GM12878 (cell line): ENCODE results near the gene GCC2. TPM values are rescaled to one million over a fixed set of nuclear protein-coding genes. Genes with fewer than 3 reads are reported as not detected.
"Not testable (repeated sequence)": the region's sequence is repeated elsewhere in the genome, so short reads cannot be mapped to it uniquely, and the experiment has no call there.

Experiments
- ATAC-seq: fragments of 200-7000 bp; cut with Tn5 transposase; 3 replicates; pipeline ENCODE4 v1.9.1; 2020; ENCODE audit warnings: mild to moderate bottlenecking, moderate library complexity
- BruUV-seq: library from RNA; stranded (reverse); fragments of 400-500 nt; replicated peaks from 2 replicates; lab custom pipeline; 2021; lab: Mats Ljungman, UMichigan
- CTCF ChIA-PET: fragments of 300-600 bp; sonication (Branson Sonifier 250); formaldehyde crosslinking; extraction: SDS; loops from one replicate; lab custom pipeline; 2021; ENCODE audit warnings: inconsistent platforms; lab: Yijun Ruan, JAX
- POLR2A ChIA-PET: fragments of 350-600 bp; formaldehyde crosslinking; extraction: SDS; loops from one replicate; lab custom pipeline; 2021; ENCODE audit warnings: inconsistent platforms; lab: Charles Lee
- RAD21 ChIA-PET: fragments of 300-600 bp; sonication (Branson Sonifier 250); formaldehyde crosslinking; loops from one replicate; lab custom pipeline; 2023; ENCODE audit warnings: antibody characterized with exemption; ENCODE audit not compliant: unreplicated experiment; lab: Charles Lee
- SMC1A ChIA-PET: fragments of 300-600 bp; sonication (Branson Sonifier 250); formaldehyde crosslinking; loops from one replicate; lab custom pipeline; 2023; ENCODE audit not compliant: unreplicated experiment, uncharacterized antibody; lab: Charles Lee
- DNase-seq: peaks from one replicate; pipeline ENCODE4 v3.0.0-alpha.2; 2011; ENCODE audit warnings: low read depth, low spot score
- FAIRE-seq: peaks from 3 replicates; lab custom pipeline; 2011; peaks lifted over from hg19 to GRCh38; lab: Jason Lieb, UNC
- H2AFZ ChIP-seq: 2 replicates; pipeline ENCODE4 v1.6.0; 2011; ENCODE audit warnings: low read depth, low read length, control low read depth; ENCODE audit not compliant: control insufficient read depth
- H3K27ac ChIP-seq: 2 replicates; pipeline ENCODE4 v1.5.1; 2011; ENCODE audit warnings: control low read depth; ENCODE audit not compliant: control insufficient read depth, insufficient read depth
- H3K27me3 ChIP-seq, 2 experiments: replicated peaks in 1 of 2; 2 replicates each; pipeline versions ENCODE4 v1.6.0 to v1.6.1; 2011; ENCODE audit warnings: low read length in 1 of 2; ENCODE audit not compliant: control insufficient read depth in 2 of 2, insufficient read depth in 2 of 2
- H3K36me3 ChIP-seq, 2 experiments: 2 replicates each; pipeline ENCODE4 v1.5.1; 2011; ENCODE audit warnings: low read length in 1 of 2; ENCODE audit not compliant: control insufficient read depth in 2 of 2, insufficient read depth in 2 of 2
- H3K4me1 ChIP-seq: 2 replicates; pipeline ENCODE4 v1.6.1; 2011; ENCODE audit warnings: mild to moderate bottlenecking, low read length, moderate library complexity, mixed read lengths; ENCODE audit not compliant: control insufficient read depth, insufficient read depth
- H3K4me2 ChIP-seq: 2 replicates; pipeline ENCODE4 v1.6.0; 2011; ENCODE audit warnings: control low read depth; ENCODE audit not compliant: control insufficient read depth, insufficient read depth
- H3K4me3 ChIP-seq: fragments of 200-600 bp; sonication (generic); 2 replicates; pipeline ENCODE4 v1.5.1; 2016
- H3K79me2 ChIP-seq: 2 replicates; pipeline ENCODE4 v1.6.0; 2011; ENCODE audit warnings: low read length; ENCODE audit not compliant: control insufficient read depth, insufficient read depth
- H3K9ac ChIP-seq: 2 replicates; pipeline ENCODE4 v1.8.0; 2011; ENCODE audit warnings: low read length, control low read depth, mixed read lengths; ENCODE audit not compliant: control insufficient read depth, insufficient read depth
- H3K9me3 ChIP-seq: replicated peaks from 3 replicates; pipeline ENCODE4 v1.5.1; 2011; ENCODE audit warnings: mild to moderate bottlenecking, low read length; ENCODE audit not compliant: control insufficient read depth, insufficient read depth
- H4K20me1 ChIP-seq: 2 replicates; pipeline ENCODE4 v1.6.0; 2011; ENCODE audit not compliant: control insufficient read depth, insufficient read depth
- BHLHE40 ChIP-seq, 2 experiments: fragments of 450-650 bp in 1 of 2; IDR thresholded peaks; 2 replicates each; pipeline ENCODE4 v1.6.1; 2011 to 2017; ENCODE audit warnings: low read depth in 2 of 2, borderline replicate concordance in 1 of 2, improper control_type of control experiment in 1 of 2, low read length in 1 of 2, mild to moderate bottlenecking in 1 of 2
- CHD1 ChIP-seq: IDR thresholded peaks from 2 replicates; pipeline ENCODE4 v1.6.1; 2012; ENCODE audit warnings: low read depth, low read length, improper control_type of control experiment
- DPF2 ChIP-seq: fragments of 450-650 bp; IDR thresholded peaks from 2 replicates; pipeline ENCODE4 v1.6.1; 2017; ENCODE audit warnings: mild to moderate bottlenecking
- HDGF ChIP-seq: fragments of 450-650 bp; IDR thresholded peaks from 2 replicates; pipeline ENCODE4 v1.6.1; 2016; ENCODE audit warnings: antibody characterized with exemption
- RFX5 ChIP-seq: IDR thresholded peaks from 2 replicates; pipeline ENCODE4 v1.6.1; 2011; ENCODE audit warnings: low read depth, low read length, improper control_type of control experiment
- SMC3 ChIP-seq: IDR thresholded peaks from 2 replicates; pipeline ENCODE4 v1.6.1; 2011; ENCODE audit warnings: low read length, improper control_type of control experiment, borderline replicate concordance
- SPI1 ChIP-seq: IDR thresholded peaks from 2 replicates; pipeline ENCODE4 v1.6.1; 2011; ENCODE audit warnings: low read depth, mild to moderate bottlenecking, low read length, moderate library complexity, borderline replicate concordance; ENCODE audit not compliant: insufficient read depth
- ZNF207 ChIP-seq: fragments of 450-650 bp; IDR thresholded peaks from 2 replicates; pipeline ENCODE4 v1.6.1; 2014; ENCODE audit warnings: antibody characterized with exemption, mild to moderate bottlenecking, borderline replicate concordance
- ZNF24 ChIP-seq: fragments of 450-650 bp; IDR thresholded peaks from 2 replicates; pipeline ENCODE4 v1.6.1; 2017; ENCODE audit warnings: antibody characterized with exemption, mild to moderate bottlenecking
- WGBS: methylation state at CpG from one replicate; pipeline ENCODE4 v1.1.6; 2016; ENCODE audit warnings: low lambda C conversion rate; ENCODE audit not compliant: insufficient replicate concordance, insufficient coverage; ENCODE audit errors: missing lambda C conversion rate; 5-methylcytosine and 5-hydroxymethylcytosine counted together
- in situ Hi-C: fragments of 300-500 bp; cut with MboI; formaldehyde crosslinking; loops from 9 replicates; pipeline ENCODE4 v1.14.3; 2018; ENCODE audit warnings: mixed read lengths
- intact Hi-C: fragments of 100-400 bp; cut with micrococcal nuclease; formaldehyde crosslinking; loops from one replicate; pipeline ENCODE4 v1.14.2; 2022; ENCODE audit not compliant: unreplicated experiment
- polyA plus RNA-seq, 11 experiments: library from polyadenylated mRNA; depleted of rRNA in 4 of 11; unstranded in 6 of 11; stranded (reverse) in 5 of 11; fragments of >200 nt; fragmentation: Nextera tagmentation in 4 of 11; fragmentation: Illumina TruSeq in 1 of 11; extraction: Ambion mirVana in 4 of 11; extraction: Trizol in 1 of 11; gene quantifications; 1 replicate in 1 of 11; 2 replicates in 10 of 11; pipeline versions ENCODE4 v1.2.1 to v1.2.3, GENCODE V29; 2011 to 2016; ENCODE audit warnings: inconsistent platforms in 2 of 11, missing spikeins in 2 of 11, low read depth in 1 of 11
- total RNA-seq, 4 experiments: library from RNA; depleted of rRNA in 3 of 4; stranded (reverse); fragments of >200 nt in 3 of 4; fragmentation: Illumina TruSeq in 1 of 4; extraction: Trizol in 1 of 4; gene quantifications; 2 replicates each; pipeline versions ENCODE4 v1.2.1 to v1.2.3, GENCODE V29; 2013 to 2021

GCC2 gene
- total and polyA plus RNA-seq, 10 of the 15 experiments (the other 5 are each of a cell fraction or from before 2014, with no cell fraction given) = 11.8 to 35.5 (median 25.4) TPM

- Histone ChIP-seq H3K9ac (no peak overlapping the region), H3K4me1 (peaks cover 7% of the 10 kb centered on the region), H2AFZ (no peak overlapping the region), H3K79me2 (peaks cover 18% of the 10 kb centered on the region), H3K27me3 (no peaks in the 10 kb centered on the region), H3K27ac (no peak overlapping the region), H3K4me3 (no peak overlapping the region), H3K4me2 (peak overlapping the region; percentile 60), H3K9me3 (no peaks in the 10 kb centered on the region), H3K36me3 (peaks cover 0 to 6% of the 10 kb centered on the region in 2 experiments; a peak in 2 of 4 replicates), H4K20me1 (no peaks in the 10 kb centered on the region)
- POLR2A ChIA-PET = interaction anchor here (0.6 to 3.0 kb wide), 7 partner anchors 9 to 191 kb away, joined by 3 to 8 read pairs (median 3); no protein-coding TSS in a partner anchor
- ATAC-seq (no peak), DNase-seq (no peak), FAIRE-seq (peak; percentile 56)
- RAD21 ChIA-PET = interaction anchor here (1.7 to 2.0 kb wide), 3 partner anchors 9 to 133 kb away, joined by 4 to 6 read pairs (median 5); no protein-coding TSS in a partner anchor
- TF ChIP-seq CHD1 (no peak), BHLHE40 (IDR thresholded peaks at IDR 0.05; ENCODE audit: borderline replicate concordance in 1 of 2, low read depth in 2 of 2, low read length in 1 of 2) (no peak), HDGF (no peak), SMC3 (no peak), DPF2 (no peak), ZNF24 (no peak), RFX5 (peak; percentile 79)
- in situ Hi-C loops (no loop called here), intact Hi-C loops (no loop called here)
- SMC1A ChIA-PET = interaction anchor here (0.6 to 4.3 kb wide), 12 partner anchors 11 to 161 kb away, joined by 3 to 23 read pairs (median 4); partner anchors contain the start of gene LIMS1
- WGBS = 68% methylated on average over 3 of the region's 3 CpGs
- CTCF ChIA-PET = interaction anchor here (0.6 to 2.2 kb wide), 8 partner anchors 9 to 186 kb away, joined by 3 to 7 read pairs (median 4); partner anchors contain the start of gene LIMS1
- no TSS peak for BruUV-seq
Measured at GRCh38 chr2:108450863-108451262, 1.9 kb downstream of the GCC2 start.

- BruUV-seq = no TSS peak
Measured at GRCh38 chr2:108451976-108452375, 3.0 kb downstream of the GCC2 start.

GRCh38 chr2:108453530-108453929 is 4.5 kb downstream of the GCC2 start:
- H3K27ac ChIP-seq, H2AFZ ChIP-seq, H3K27me3 ChIP-seq, RAD21 ChIA-PET, intact Hi-C loops, H3K4me3 ChIP-seq, H3K4me1 ChIP-seq, POLR2A ChIA-PET, ATAC-seq, H3K9ac ChIP-seq, H3K9me3 ChIP-seq, SMC1A ChIA-PET, H4K20me1 ChIP-seq, FAIRE-seq, in situ Hi-C loops, DNase-seq, BruUV-seq, H3K4me2 ChIP-seq: not testable (repeated sequence)
- peaks cover 0 to 14% of the 10 kb centered on the region in 2 experiments; a peak in 2 of 4 replicates for H3K36me3 ChIP-seq
- CTCF ChIA-PET = interaction anchor here (0.6 kb wide), 1 partner anchor 14 kb away, joined by 4 read pairs; no protein-coding TSS in a partner anchor
- over 99% methylated on average over 4 of the region's 4 CpGs for whole genome bisulfite sequencing
- peaks cover 20% of the 10 kb centered on the region for H3K79me2 ChIP-seq

More at GRCh38 chr2:108451976-108452375, 3.0 kb downstream of the GCC2 start:
- Histone ChIP-seq H3K4me2 (peak overlapping the region; percentile 35; the same call in 1 of the 2 replicates), H3K27me3 (no peaks in the 10 kb centered on the region)
- DNase-seq = no peak
- CTCF ChIA-PET = interaction anchor here (1.0 to 1.8 kb wide), 2 partner anchors 8 to 125 kb away, joined by 3 to 4 read pairs; no protein-coding TSS in a partner anchor
- TF ChIP-seq SPI1 (peak; percentile 51; the same call in 1 of the 2 replicates), ZNF207 (no peak)
- TF ChIP-seq, all 136 proteins: peak for 1
- Histone ChIP-seq H3K36me3 (peaks cover 0 to 12% of the 10 kb centered on the region in 2 experiments; a peak in 2 of 4 replicates), H3K4me3 (no peak overlapping the region), H3K4me1 (peaks cover 7% of the 10 kb centered on the region), H4K20me1 (no peaks in the 10 kb centered on the region), H2AFZ (no peak overlapping the region), H3K27ac (peak overlapping the region; percentile 34), H3K79me2 (peaks cover 18% of the 10 kb centered on the region), H3K9me3 (no peaks in the 10 kb centered on the region), H3K9ac (no peak overlapping the region)
- WGBS = 21% methylated on average over 4 of the region's 4 CpGs
- ATAC-seq (no peak), FAIRE-seq (no peak)
- ChIA-PET SMC1A (interaction anchor here (0.7 to 4.3 kb wide), 3 partner anchors 12 to 123 kb away, joined by 4 to 20 read pairs (median 4); no protein-coding TSS in a partner anchor), POLR2A (no interaction called here), RAD21 (interaction anchor here (1.7 to 2.0 kb wide), 2 partner anchors 122 to 132 kb away, joined by 4 to 6 read pairs; no protein-coding TSS in a partner anchor)
- in situ Hi-C loops = no loop called here
- intact Hi-C loops = no loop called here
